ENCODE results near the gene RAB11FIP4. TPM values are rescaled to one million over a fixed set of nuclear protein-coding genes. Genes with fewer than 3 reads are reported as not detected.

The RAB11FIP4 gene
- total RNA-seq, 3 donors from 2014 or later (not counting 1 experiment from before 2014, with no cell fraction given) = 81.4 to 121 (median 102) TPM

GRCh38 chr17:31493656-31494155 lies 102.2 kb downstream of the RAB11FIP4 start:
- H3K27me3 ChIP-seq (ENCODE audit: control insufficient read depth, insufficient read depth, low read length) = no peaks in the 10 kb centered on the region
- peak overlapping the region; percentile 92 to 97 for H3K27ac Mint-ChIP-seq
- H3K36me3 Mint-ChIP-seq = no peaks in the 10 kb centered on the region
- ATAC-seq (peak; percentile 13 to 32 (median 20)), DNase-seq (peak in 1 of 2 donors; percentile 58)
- peak overlapping the region; percentile 71 for H3K4me3 Mint-ChIP-seq
- TF ChIP-seq CTCF (IDR thresholded peaks at IDR 0.05) = no peak
- H3K9me3 Mint-ChIP-seq = no peaks in the 10 kb centered on the region
- H3K4me1 ChIP-seq (ENCODE audit: control insufficient read depth, insufficient read depth, low read length) = peaks cover 100% of the 10 kb centered on the region
- H3K4me1 Mint-ChIP-seq = peaks cover 83 to 93% of the 10 kb centered on the region in 2 donors
- 48% methylated on average over 9 of the region's 9 CpGs for WGBS (ENCODE audit: insufficient coverage)
- H3K27ac ChIP-seq (ENCODE audit: low read length) = peak overlapping the region; percentile 89
- H3K4me3 ChIP-seq (ENCODE audit: low read length) = no peak overlapping the region
- no peaks in the 10 kb centered on the region for H3K9me3 ChIP-seq (ENCODE audit: control insufficient read depth, insufficient read depth, low read length)
- no peaks in the 10 kb centered on the region for H3K36me3 ChIP-seq (ENCODE audit: control insufficient read depth, insufficient read depth, low read length)
- no peaks in the 10 kb centered on the region for H3K27me3 Mint-ChIP-seq (ENCODE audit: low read depth in 2 of 2)
- intact Hi-C loops (cut with micrococcal nuclease) = loop anchor here (1.0 to 5.0 kb wide), 2 partner anchors 15 to 171 kb away; partner anchors contain the start of gene EVI2A

GRCh38 chr17:31494259-31495021 lies 103.0 kb downstream of the RAB11FIP4 start:
- Histone ChIP-seq H3K27me3 (ENCODE audit: control insufficient read depth, insufficient read depth, low read length) (no peaks in the 10 kb centered on the region), H3K4me3 (ENCODE audit: low read length) (no peak overlapping the region), H3K27ac (ENCODE audit: low read length) (peak overlapping the region; percentile 89), H3K36me3 (ENCODE audit: control insufficient read depth, insufficient read depth, low read length) (no peaks in the 10 kb centered on the region), H3K4me1 (ENCODE audit: control insufficient read depth, insufficient read depth, low read length) (peaks cover 94% of the 10 kb centered on the region), H3K9me3 (ENCODE audit: control insufficient read depth, insufficient read depth, low read length) (no peaks in the 10 kb centered on the region)
- Mint-ChIP-seq H3K27ac (peak overlapping the region; percentile 92 to 97), H3K4me3 (peak overlapping the region; percentile 71), H3K36me3 (no peaks in the 10 kb centered on the region), H3K4me1 (peaks cover 82 to 93% of the 10 kb centered on the region in 2 donors), H3K27me3 (ENCODE audit: low read depth in 2 of 2) (no peaks in the 10 kb centered on the region), H3K9me3 (no peaks in the 10 kb centered on the region)
- intact Hi-C loops (cut with micrococcal nuclease) = loop anchor here (1.0 to 5.0 kb wide), 2 partner anchors 14 to 172 kb away; partner anchors contain the start of gene EVI2A
- ATAC-seq (peak; percentile 83 to 89 (median 87)), DNase-seq (peak; percentile 58 to 87)
- 4% methylated on average over 10 of the region's 12 CpGs for WGBS (ENCODE audit: insufficient coverage)
- no peak for TF ChIP-seq CTCF (IDR thresholded peaks at IDR 0.05)

- H3K36me3 Mint-ChIP-seq = no peaks in the 10 kb centered on the region
- intact Hi-C loops (cut with micrococcal nuclease) = no loop called here
- H3K36me3 ChIP-seq (ENCODE audit: control insufficient read depth, insufficient read depth, low read length) = no peaks in the 10 kb centered on the region
- peak in 1 of 2 donors; percentile 41 for DNase-seq
- no peaks in the 10 kb centered on the region for H3K27me3 ChIP-seq (ENCODE audit: control insufficient read depth, insufficient read depth, low read length)
- peak overlapping the region; percentile 92 to 97 for H3K27ac Mint-ChIP-seq
- peak overlapping the region; percentile 71 for H3K4me3 Mint-ChIP-seq
- WGBS (ENCODE audit: insufficient coverage) = 51% methylated on average over 9 of the region's 10 CpGs
- no peaks in the 10 kb centered on the region for H3K9me3 Mint-ChIP-seq
- no peaks in the 10 kb centered on the region for H3K9me3 ChIP-seq (ENCODE audit: control insufficient read depth, insufficient read depth, low read length)
- H3K27ac ChIP-seq (ENCODE audit: low read length) = peak overlapping the region; percentile 89
- no peak overlapping the region for H3K4me3 ChIP-seq (ENCODE audit: low read length)
- no peak for TF ChIP-seq CTCF (IDR thresholded peaks at IDR 0.05)
- H3K4me1 ChIP-seq (ENCODE audit: control insufficient read depth, insufficient read depth, low read length) = peaks cover 94% of the 10 kb centered on the region
- H3K27me3 Mint-ChIP-seq (ENCODE audit: low read depth in 2 of 2) = no peaks in the 10 kb centered on the region
- peak in 1 of 3 donors; percentile 7 for ATAC-seq
- peaks cover 77 to 89% of the 10 kb centered on the region in 2 donors for H3K4me1 Mint-ChIP-seq
Observed at GRCh38 chr17:31495022-31495885, 103.8 kb downstream of the RAB11FIP4 start.

Measured in natural killer cell (primary cell).